ENCODE measurements around the gene XCL1. TPM values are rescaled to one million over a fixed set of nuclear protein-coding genes. Genes with fewer than 3 reads are reported as not detected.

The XCL1 gene
- total RNA-seq, 1 experiment from 2014 or later: not detected

DNA sequence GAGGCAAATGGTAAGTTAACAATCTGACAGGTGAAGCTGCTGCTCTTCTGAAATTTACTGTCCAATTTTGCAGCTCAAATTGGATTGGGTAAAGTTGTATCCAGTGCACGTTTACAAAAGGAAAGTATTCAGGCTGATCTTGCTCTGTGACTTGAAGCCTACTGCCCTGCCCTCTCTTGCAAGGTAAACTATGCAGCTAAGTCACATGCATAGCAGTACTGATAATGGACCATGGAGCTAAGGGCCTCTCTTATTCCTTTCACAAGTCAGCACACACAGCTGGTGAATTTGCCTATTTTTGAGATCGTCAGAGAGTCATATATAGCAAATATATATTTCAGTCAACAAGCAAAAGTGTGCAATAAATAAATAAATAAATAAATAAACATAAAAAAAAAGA lies 23.2 kb downstream of the XCL1 start:
- H3K9me2 ChIP-seq (ENCODE audit: insufficient read depth): no peaks in the 10 kb centered on the region
- CTCF ChIA-PET: interaction anchor here (1.7 to 5.6 kb wide), 3 partner anchors 10 to 257 kb away, joined by 5 to 62 read pairs (median 8); no protein-coding TSS in a partner anchor
- ATAC-seq (no peak), DNase-seq (ENCODE audit: low read depth, low spot score) (no peak)
- no peaks in the 10 kb centered on the region for H3K9me3 ChIP-seq (ENCODE audit: control insufficient read depth in 1 of 2, insufficient read depth in 1 of 2, low read depth in 1 of 2, low read length in 2 of 2)
- no peaks in the 10 kb centered on the region for H3K36me3 ChIP-seq (ENCODE audit: control insufficient read depth in 1 of 2, insufficient read depth in 2 of 2, low read length in 2 of 2)
- H3K27ac ChIP-seq (ENCODE audit: low read depth, low read length): no peak overlapping the region
- no peak for TF ChIP-seq YY1 (IDR thresholded peaks at IDR 0.05; ENCODE audit: extremely low read depth, insufficient replicate concordance, low read depth, low read length)
- no peak for TF ChIP-seq EZH2phosphoT487 (IDR thresholded peaks at IDR 0.05; ENCODE audit: borderline replicate concordance)
- TF ChIP-seq CBX3 (IDR thresholded peaks at IDR 0.05; ENCODE audit: low read depth): no peak
- TF ChIP-seq TCF7L2 (IDR thresholded peaks at IDR 0.05; ENCODE audit: borderline replicate concordance, extremely low read depth, insufficient read depth, insufficient read length): no peak
- TF ChIP-seq, protein P1, sequence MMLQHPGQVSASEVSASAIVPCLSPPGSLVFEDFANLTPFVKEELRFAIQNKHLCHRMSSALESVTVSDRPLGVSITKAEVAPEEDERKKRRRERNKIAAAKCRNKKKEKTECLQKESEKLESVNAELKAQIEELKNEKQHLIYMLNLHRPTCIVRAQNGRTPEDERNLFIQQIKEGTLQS (IDR thresholded peaks at IDR 0.05): no peak
- no peak for TF ChIP-seq CTCF (IDR thresholded peaks at IDR 0.05 in 2 of 3, conservative IDR thresholded peaks at IDR 0.05 in 1 of 3; ENCODE audit: borderline replicate concordance in 1 of 3, insufficient read depth in 1 of 3, low read depth in 2 of 3, low read length in 2 of 3)
- TF ChIP-seq FOSL1 (IDR thresholded peaks at IDR 0.05; ENCODE audit: low read depth): no peak
- no peak for TF ChIP-seq POLR2AphosphoS5 (IDR thresholded peaks at IDR 0.05; ENCODE audit: low read depth, low read length)
- no peak for TF ChIP-seq JUND (IDR thresholded peaks at IDR 0.05)
- TF ChIP-seq ELF1 (IDR thresholded peaks at IDR 0.05; ENCODE audit: borderline replicate concordance, low read depth): no peak
- TF ChIP-seq POLR2A (IDR thresholded peaks at IDR 0.05; ENCODE audit: borderline replicate concordance, extremely low read depth, insufficient read depth, insufficient read length): no peak
- no peak for TF ChIP-seq EGR1 (IDR thresholded peaks at IDR 0.05; ENCODE audit: low read depth)
- TF ChIP-seq REST (IDR thresholded peaks at IDR 0.05; ENCODE audit: low read depth): no peak
- H3K4me1 ChIP-seq (ENCODE audit: control insufficient read depth in 1 of 2, insufficient read depth in 2 of 2, low read length in 2 of 2): no peaks in the 10 kb centered on the region
- H3K79me2 ChIP-seq (ENCODE audit: insufficient read depth, low read length): no peaks in the 10 kb centered on the region
- H3K4me3 ChIP-seq (replicated peaks in 1 of 2; ENCODE audit: low read depth in 1 of 2, low read length in 2 of 2): no peak overlapping the region
- RAD21 ChIA-PET (ENCODE audit: low non-redundant PET in 1 of 2, low total read pairs in 2 of 2, uncharacterized antibody in 2 of 2, unreplicated experiment in 2 of 2): no interaction called here
- no peak overlapping the region for H2AFZ ChIP-seq (ENCODE audit: low read depth, low read length, poor library complexity, severe bottlenecking)
- no peaks in the 10 kb centered on the region for H4K20me1 ChIP-seq (ENCODE audit: insufficient read depth)
- BruUV-seq (replicated peaks): no TSS peak
- no peak overlapping the region for H3K4me2 ChIP-seq (ENCODE audit: low read length)
- intact Hi-C loops (cut with micrococcal nuclease): loop anchor here (5.0 to 10.0 kb wide), 3 partner anchors 255 to 865 kb away; no protein-coding TSS in a partner anchor
- H3K9ac ChIP-seq (ENCODE audit: low read length): no peak overlapping the region
- POLR2A ChIA-PET: no interaction called here
- H3K27me3 ChIP-seq (ENCODE audit: insufficient read depth, low read length): no peaks in the 10 kb centered on the region
